Measurements from ENCODE around the gene SP140. TPM values are rescaled to one million over a fixed set of nuclear protein-coding genes. Genes with fewer than 3 reads are reported as not detected.

The SP140 gene
- total RNA-seq, 1 donor from 2014 or later = 5.3 TPM

Other genes starting within 250 kb of the SP140 start
- 0.17 and 1.8 TPM in 2 replicates for gene SLC16A14, start 156.8 kb upstream of the SP140 start, total RNA-seq
- 3.6 and 19.4 TPM in 2 replicates for gene SP110, start 5.8 kb upstream of the SP140 start, total RNA-seq
- gene SP140L, start 101.5 kb downstream of the SP140 start, total RNA-seq = 5.4 and 14.6 TPM in 2 replicates
- 54.0 and 88.6 TPM in 2 replicates for gene SP100, start 190.5 kb downstream of the SP140 start, total RNA-seq